Sigmoid colon (tissue), 7 donors: ENCODE data around the gene ENTR1. TPM values are rescaled to one million over a fixed set of nuclear protein-coding genes. Genes with fewer than 3 reads are reported as not detected.

Experiments
- DNase-seq: peaks from one replicate; pipeline ENCODE4 v3.0.0-alpha.2; 2019
- H3K27ac ChIP-seq, 4 donors: fragments of 200-600 bp; sonication (generic); one replicate each; pipeline ENCODE4 v1.5.1; 2016 to 2019; ENCODE audit warnings: mild to moderate bottlenecking in 1 of 4
- H3K27me3 ChIP-seq, 3 donors: fragments of 200-600 bp; sonication (generic); one replicate each; pipeline ENCODE4 v1.5.1; 2019; ENCODE audit warnings: mild to moderate bottlenecking in 1 of 3
- H3K36me3 ChIP-seq, 4 donors: fragments of 200-600 bp; sonication (generic); one replicate each; pipeline ENCODE4 v1.5.1; 2016 to 2019
- H3K4me1 ChIP-seq, 4 donors: fragments of 200-600 bp; sonication (generic); one replicate each; pipeline ENCODE4 v1.5.1; 2017 to 2019
- H3K4me3 ChIP-seq, 4 donors: fragments of 200-600 bp; sonication (generic); one replicate each; pipeline ENCODE4 v1.5.1; 2017 to 2019; ENCODE audit warnings: mild to moderate bottlenecking in 2 of 4, moderate library complexity in 1 of 4
- H3K9me3 ChIP-seq, 4 donors: fragments of 200-600 bp in 3 of 4; sonication (generic) in 3 of 4; one replicate each; pipeline versions ENCODE4 v1.5.1 to v1.6.1; 2013 to 2019
- EP300 ChIP-seq, 4 donors: sonication (generic); formaldehyde crosslinking; IDR thresholded peaks; one replicate each; pipeline ENCODE4 v1.6.1; 2017; ENCODE audit warnings: antibody characterized with exemption in 4 of 4
- POLR2A ChIP-seq, 2 donors: fragments of 450-650 bp; IDR thresholded peaks; one replicate each; pipeline ENCODE4 v1.6.1; 2016; ENCODE audit warnings: antibody characterized with exemption in 2 of 2, mild to moderate bottlenecking in 2 of 2, moderate library complexity in 2 of 2
- POLR2AphosphoS5 ChIP-seq, 4 donors: sonication (generic); formaldehyde crosslinking; IDR thresholded peaks; one replicate each; pipeline ENCODE4 v1.6.1; 2017; ENCODE audit warnings: antibody characterized with exemption in 4 of 4
- WGBS, 2 donors: extraction: QIAGEN DNeasy Blood & Tissue Kit; methylation state at CpG; one replicate each; pipeline ENCODE4 v1.1.7; 2013; 5-methylcytosine and 5-hydroxymethylcytosine counted together
- intact Hi-C: fragments of 100-400 bp; cut with DNase I; formaldehyde crosslinking; loops from one replicate; pipeline ENCODE4 v1.15.1; 2023
- polyA plus RNA-seq, 3 donors: library from polyadenylated mRNA; stranded (reverse); fragments of 200-250 nt; gene quantifications; one replicate each; pipeline ENCODE4 v1.2.3, GENCODE V29; 2013
- total RNA-seq, 4 donors: library from RNA; depleted of rRNA; stranded (reverse); fragments of >200 nt; gene quantifications; one replicate each; pipeline ENCODE4 v1.1.0, GENCODE V29; 2016
- TF ChIP-seq, protein P1 (sequence below), 4 experiments: fragments of 450-650 bp in 3 of 4; fragments of 200-600 bp in 1 of 4; IDR thresholded peaks; one replicate each; pipeline ENCODE4 v1.5.1; 2016 to 2019; ENCODE audit warnings: antibody characterized with exemption in 4 of 4, mild to moderate bottlenecking in 3 of 4, moderate library complexity in 2 of 4
- donor health status: healthy with polysubstance abuse.
- donor health status: Bipolar disorder and iron deficiency.
- donor health status: healthy.

ENTR1 gene
- total and polyA plus RNA-seq, 7 donors = 16.2 to 47.2 (median 30.6) TPM

DNA sequence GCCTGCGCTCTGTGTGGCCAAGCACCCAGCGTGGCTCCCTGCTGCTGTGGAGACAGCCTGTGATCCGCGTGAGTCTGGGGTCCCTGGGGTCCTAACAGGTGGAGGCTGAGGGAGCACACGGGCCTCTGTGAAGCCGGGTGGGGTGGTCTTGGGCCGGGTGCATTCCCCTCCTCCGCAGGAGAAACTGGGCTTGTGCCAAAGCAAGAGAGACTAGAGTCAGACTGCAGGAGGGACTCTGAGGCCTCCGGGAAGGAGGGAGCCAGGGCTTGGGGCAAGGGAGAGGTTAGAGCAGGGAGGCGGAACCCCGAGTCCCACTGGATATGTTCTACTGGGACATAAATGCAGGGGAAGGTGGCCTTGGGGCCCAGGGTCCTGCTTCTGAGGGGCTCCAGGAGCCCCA lies 57.3 kb downstream of the ENTR1 start:
- no peak overlapping the region for H3K4me3 ChIP-seq
- 72 to 90% methylated on average over 11 of the region's 11 CpGs for WGBS, 2 donors
- no peak for TF ChIP-seq EP300 (IDR thresholded peaks at IDR 0.05)
- TF ChIP-seq, protein P1, sequence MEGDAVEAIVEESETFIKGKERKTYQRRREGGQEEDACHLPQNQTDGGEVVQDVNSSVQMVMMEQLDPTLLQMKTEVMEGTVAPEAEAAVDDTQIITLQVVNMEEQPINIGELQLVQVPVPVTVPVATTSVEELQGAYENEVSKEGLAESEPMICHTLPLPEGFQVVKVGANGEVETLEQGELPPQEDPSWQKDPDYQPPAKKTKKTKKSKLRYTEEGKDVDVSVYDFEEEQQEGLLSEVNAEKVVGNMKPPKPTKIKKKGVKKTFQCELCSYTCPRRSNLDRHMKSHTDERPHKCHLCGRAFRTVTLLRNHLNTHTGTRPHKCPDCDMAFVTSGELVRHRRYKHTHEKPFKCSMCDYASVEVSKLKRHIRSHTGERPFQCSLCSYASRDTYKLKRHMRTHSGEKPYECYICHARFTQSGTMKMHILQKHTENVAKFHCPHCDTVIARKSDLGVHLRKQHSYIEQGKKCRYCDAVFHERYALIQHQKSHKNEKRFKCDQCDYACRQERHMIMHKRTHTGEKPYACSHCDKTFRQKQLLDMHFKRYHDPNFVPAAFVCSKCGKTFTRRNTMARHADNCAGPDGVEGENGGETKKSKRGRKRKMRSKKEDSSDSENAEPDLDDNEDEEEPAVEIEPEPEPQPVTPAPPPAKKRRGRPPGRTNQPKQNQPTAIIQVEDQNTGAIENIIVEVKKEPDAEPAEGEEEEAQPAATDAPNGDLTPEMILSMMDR (IDR thresholded peaks at IDR 0.05) = no peak
- no peaks in the 10 kb centered on the region for H3K27me3 ChIP-seq
- no peaks in the 10 kb centered on the region for H3K9me3 ChIP-seq
- H3K27ac ChIP-seq = peak overlapping the region in 2 of 4 donors; percentile 71 to 73
- no peak for DNase-seq
- peaks cover 0 to 41% (median 6%) of the 10 kb centered on the region in 4 donors for H3K36me3 ChIP-seq
- intact Hi-C loops = no loop called here
- peaks cover 0 to 17% (median 9%) of the 10 kb centered on the region in 4 donors for H3K4me1 ChIP-seq

DNA sequence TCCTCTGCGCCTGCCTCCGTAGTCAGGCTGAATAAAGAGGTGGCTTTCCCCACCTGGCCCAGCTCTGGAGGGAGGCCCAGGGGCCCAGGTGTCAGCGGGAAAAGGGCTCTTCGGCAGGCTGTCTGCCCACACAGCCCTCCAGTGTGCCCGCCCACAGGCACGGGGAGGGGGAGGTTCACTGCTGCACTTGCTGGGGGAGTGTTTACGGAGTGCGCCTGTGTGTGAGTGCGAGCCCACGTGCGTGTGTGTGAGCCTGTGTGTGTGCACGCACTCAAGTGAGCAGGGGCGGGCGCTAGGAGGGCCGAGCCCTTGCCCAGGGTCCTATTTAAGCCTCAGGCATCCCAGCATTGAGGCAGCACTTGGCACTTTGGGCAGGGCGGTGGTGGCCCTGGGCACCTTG lies 57.7 kb downstream of the ENTR1 start:
- Histone ChIP-seq H3K4me1 (peaks cover 0 to 17% (median 9%) of the 10 kb centered on the region in 4 donors), H3K4me3 (peak overlapping the region in 1 of 4 donors; percentile 24), H3K27me3 (no peaks in the 10 kb centered on the region), H3K27ac (peak overlapping the region in 1 of 4 donors; percentile 7), H3K36me3 (peaks cover 0 to 37% (median 6%) of the 10 kb centered on the region in 4 donors), H3K9me3 (no peaks in the 10 kb centered on the region)
- intact Hi-C loops = no loop called here
- 36 to 72% methylated on average over 16 of the region's 16 CpGs for WGBS, 2 donors
- TF ChIP-seq, protein P1 (IDR thresholded peaks at IDR 0.05) = no peak
- TF ChIP-seq POLR2AphosphoS5 (IDR thresholded peaks at IDR 0.05) (no peak), EP300 (IDR thresholded peaks at IDR 0.05) (no peak), POLR2A (IDR thresholded peaks at IDR 0.05) (no peak)
- DNase-seq = no peak

Other genes with a start within 250 kb of the ENTR1 start
- gene LHX3, start 205.5 kb downstream of the ENTR1 start, total RNA-seq = not detected
- gene LHX3, start 205.5 kb downstream of the ENTR1 start, polyA plus RNA-seq = not detected
- gene QSOX2, start 164.8 kb downstream of the ENTR1 start, total RNA-seq = 1 to 10 TPM; 3.2 to 6.4 (median 4.8) TPM
- 10 to 100 TPM in 1 of 3 donors, under 1 TPM in 2; 0.60 to 10.1 (median 0.69) TPM for gene QSOX2, start 164.8 kb downstream of the ENTR1 start, polyA plus RNA-seq
- not detected for gene CCDC187, start 106.5 kb downstream of the ENTR1 start, total RNA-seq
- under 1 TPM in 1 of 3 donors, not detected in 2; 0.32 TPM for gene CCDC187, start 106.5 kb downstream of the ENTR1 start, polyA plus RNA-seq
- gene GPSM1, start 83.1 kb downstream of the ENTR1 start, total RNA-seq = 10 to 100 TPM in 2 of 4 donors, 1 to 10 TPM in 2; 5.0 to 16.1 (median 12.2) TPM
- 1 to 10 TPM; 2.3 to 4.8 (median 2.4) TPM for gene GPSM1, start 83.1 kb downstream of the ENTR1 start, polyA plus RNA-seq
- gene DNLZ, start 46.9 kb downstream of the ENTR1 start, total RNA-seq = 10 to 100 TPM; 19.7 to 41.9 (median 37.8) TPM
- gene DNLZ, start 46.9 kb downstream of the ENTR1 start, polyA plus RNA-seq = 10 to 100 TPM in 2 of 3 donors, 1 to 10 TPM in 1; 8.4 to 11.6 (median 10.2) TPM
- 1 to 10 TPM; 1.5 to 6.9 (median 2.3) TPM for gene CARD9, start 36.9 kb downstream of the ENTR1 start, total RNA-seq
- gene CARD9, start 36.9 kb downstream of the ENTR1 start, polyA plus RNA-seq = 1 to 10 TPM; 1.8 to 3.0 (median 2.3) TPM
- 10 to 100 TPM in 1 of 4 donors, 1 to 10 TPM in 3; 2.6 to 10.8 (median 5.1) TPM for gene SNAPC4, start 10.4 kb downstream of the ENTR1 start, total RNA-seq
- 10 to 100 TPM in 1 of 3 donors, 1 to 10 TPM in 2; 1.4 to 10.4 (median 1.8) TPM for gene SNAPC4, start 10.4 kb downstream of the ENTR1 start, polyA plus RNA-seq
- 10 to 100 TPM; 22.9 to 28.5 (median 25.6) TPM for gene PMPCA, start within 50 bp of the ENTR1 start, total RNA-seq
- 10 to 100 TPM; 24.6 to 49.9 (median 30.3) TPM for gene PMPCA, start within 50 bp of the ENTR1 start, polyA plus RNA-seq
- 10 to 100 TPM in 1 of 4 donors, 1 to 10 TPM in 3; 4.6 to 12.2 (median 6.6) TPM for gene INPP5E, start 29.2 kb upstream of the ENTR1 start, total RNA-seq
- gene INPP5E, start 29.2 kb upstream of the ENTR1 start, polyA plus RNA-seq = 1 to 10 TPM; 1.8 to 7.5 (median 2.3) TPM
- 10 to 100 TPM; 22.9 to 33.9 (median 30.2) TPM for gene SEC16A, start 72.4 kb upstream of the ENTR1 start, total RNA-seq
- 10 to 100 TPM; 22.8 to 57.0 (median 24.5) TPM for gene SEC16A, start 72.4 kb upstream of the ENTR1 start, polyA plus RNA-seq
- 10 to 100 TPM; 16.6 to 36.0 (median 31.8) TPM for gene NOTCH1, start 135.4 kb upstream of the ENTR1 start, total RNA-seq
- 10 to 100 TPM in 1 of 3 donors, 1 to 10 TPM in 2; 1.8 to 30.8 (median 3.7) TPM for gene NOTCH1, start 135.4 kb upstream of the ENTR1 start, polyA plus RNA-seq